GM19099 (cell line): ENCODE data around the gene RBM10.

ENCODE experiments used
- POLR2A ChIP-seq: IDR thresholded peaks from 3 replicates; pipeline ENCODE4 v1.6.1; 2011; ENCODE audit warnings: low read depth; ENCODE audit not compliant: insufficient read length; ENCODE audit errors: extremely low read depth

Gene RBM10

GRCh38 chrX:47182106-47182700, 37.2 kb downstream of the RBM10 start:
- no peak for TF ChIP-seq POLR2A

- TF ChIP-seq POLR2A, result no peak
Observed at GRCh38 chrX:47184486-47184885, 39.5 kb downstream of the RBM10 start.

GRCh38 chrX:47185241-47185640, 40.2 kb downstream of the RBM10 start:
- TF ChIP-seq POLR2A, result no peak

- TF ChIP-seq POLR2A, result no peak
Observed at GRCh38 chrX:47186096-47186740, 41.2 kb downstream of the RBM10 start.

- no peak for TF ChIP-seq POLR2A
Observed at GRCh38 chrX:47187106-47187677, 42.2 kb downstream of the RBM10 start.

- no peak for TF ChIP-seq POLR2A
Observed at GRCh38 chrX:47189906-47190305, 44.9 kb downstream of the RBM10 start.

- peak; percentile 82 for TF ChIP-seq POLR2A
Observed at GRCh38 chrX:47190445-47191269, 45.6 kb downstream of the RBM10 start.

GRCh38 chrX:47191331-47191730, 46.3 kb downstream of the RBM10 start:
- peak; percentile 39 for TF ChIP-seq POLR2A

GRCh38 chrX:47191806-47192401, 46.9 kb downstream of the RBM10 start:
- TF ChIP-seq POLR2A, result no peak

GRCh38 chrX:47193475-47194193, 48.6 kb downstream of the RBM10 start, which contains the start of gene UBA1:
TSS of gene UBA1 (plus strand) at chrX:47193829. CDS start at chrX:47198803, 4,974 bp downstream.
- TF ChIP-seq POLR2A, result peak; percentile 95

- no peak for TF ChIP-seq POLR2A
Observed at GRCh38 chrX:47194194-47194787, 49.3 kb downstream of the RBM10 start.

GRCh38 chrX:47196098-47196497, 51.1 kb downstream of the RBM10 start:
- peak; percentile 9 for TF ChIP-seq POLR2A

GRCh38 chrX:47197526-47197925, 52.5 kb downstream of the RBM10 start:
- no peak for TF ChIP-seq POLR2A
